Measurements from ENCODE around the gene NDUFV1.

DNA sequence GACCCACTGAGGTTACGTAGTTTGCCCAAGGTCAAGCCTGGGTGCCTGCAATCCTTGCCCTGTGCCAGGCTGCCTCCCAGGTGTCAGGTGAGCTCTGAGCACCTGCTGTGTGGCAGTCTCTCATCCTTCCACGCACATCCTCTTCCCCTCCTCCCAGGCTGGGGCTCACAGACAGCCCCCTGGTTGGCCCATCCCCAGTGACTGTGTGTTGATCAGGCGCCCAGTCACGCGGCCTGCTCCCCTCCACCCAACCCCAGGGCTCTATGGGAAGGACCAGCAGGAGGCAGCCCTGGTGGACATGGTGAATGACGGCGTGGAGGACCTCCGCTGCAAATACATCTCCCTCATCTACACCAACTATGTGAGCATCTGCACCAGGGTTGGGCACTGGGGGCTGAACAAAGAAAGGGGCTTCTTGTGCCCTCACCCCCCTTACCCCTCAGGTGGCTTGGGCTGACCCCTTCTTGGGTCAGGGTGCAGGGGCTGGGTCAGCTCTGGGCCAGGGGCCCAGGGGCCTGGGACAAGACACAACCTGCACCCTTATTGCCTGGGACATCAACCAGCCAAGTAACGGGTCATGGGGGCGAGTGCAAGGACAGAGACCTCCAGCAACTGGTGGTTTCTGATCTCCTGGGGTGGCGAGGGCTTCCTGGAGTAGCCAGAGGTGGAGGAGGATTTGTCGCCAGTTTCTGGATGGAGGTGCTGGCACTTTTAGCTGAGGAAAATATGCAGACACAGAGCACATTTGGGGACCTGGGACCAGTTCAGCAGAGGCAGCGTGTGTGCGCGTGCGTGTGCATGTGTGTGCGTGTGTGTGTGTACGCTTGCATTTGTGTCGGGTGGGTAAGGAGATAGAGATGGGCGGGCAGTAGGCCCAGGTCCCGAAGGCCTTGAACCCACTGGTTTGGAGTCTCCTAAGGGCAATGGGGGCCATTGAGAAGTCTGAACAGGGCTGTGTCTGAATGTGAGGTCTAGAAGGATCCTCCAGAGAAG lies 21.6 kb upstream of the NDUFV1 start:
- TF ChIP-seq CTCF (IDR thresholded peaks at IDR 0.05) (no peak), POLR2A (IDR thresholded peaks at IDR 0.05) (no peak)

Data from right lobe of liver (tissue), 4 donors.